ENCODE data around the gene CUX1. TPM values are rescaled to one million over a fixed set of nuclear protein-coding genes. Genes with fewer than 3 reads are reported as not detected.

Gene CUX1
- total and polyA plus RNA-seq, 2 of the 13 experiments (the other 11 are each of a cell fraction or from before 2014, with no cell fraction given), result 13.7 to 14.9 TPM

- ChIA-PET POLR2A (no interaction called here), CTCF (ENCODE audit: low intra/inter-chr PET ratio, low total read pairs) (no interaction called here)
- peaks cover 2 to 6% of the 10 kb centered on the region in 2 experiments; a peak in 3 of 5 replicates for H3K36me3 ChIP-seq (replicated peaks in 1 of 2; ENCODE audit: control insufficient read depth in 1 of 2, insufficient read depth in 2 of 2, low read length in 2 of 2)
- no peak for ATAC-seq
- H3K4me2 ChIP-seq (ENCODE audit: low read depth, low read length), result no peak overlapping the region
- intact Hi-C loops (cut with micrococcal nuclease; ENCODE audit: unreplicated experiment) (no loop called here), in situ Hi-C loops (cut with HindIII; ENCODE audit: extremely low pct_ligation_motif_present, low pct_unique_long_range_greater_than_20kb) (no loop called here)
- no peak overlapping the region for H3K4me3 ChIP-seq (replicated peaks in 1 of 3; ENCODE audit: insufficient read depth in 1 of 3, low read depth in 2 of 3, low read length in 3 of 3)
- TF ChIP-seq TFAP4 (IDR thresholded peaks at IDR 0.05; ENCODE audit: borderline replicate concordance, low read depth) (no peak), FUBP1 (CRISPR knock-in tag; IDR thresholded peaks at IDR 0.05; ENCODE audit: borderline replicate concordance) (no peak), BCL6 (CRISPR knock-in tag; IDR thresholded peaks at IDR 0.05) (no peak), ZNF576 (CRISPR knock-in tag; IDR thresholded peaks at IDR 0.05) (no peak), LRRFIP1 (CRISPR knock-in tag; conservative IDR thresholded peaks at IDR 0.05) (no peak), ZNF597 (CRISPR knock-in tag; IDR thresholded peaks at IDR 0.05) (no peak), NBN (conservative IDR thresholded peaks at IDR 0.05) (no peak), ZNF451 (CRISPR knock-in tag; IDR thresholded peaks at IDR 0.05) (no peak), ZNF816 (CRISPR knock-in tag; IDR thresholded peaks at IDR 0.05; ENCODE audit: borderline replicate concordance) (no peak), LBX2 (CRISPR knock-in tag; IDR thresholded peaks at IDR 0.05; ENCODE audit: borderline replicate concordance) (no peak), ZNF343 (CRISPR knock-in tag; IDR thresholded peaks at IDR 0.05) (no peak), PHF20 (CRISPR knock-in tag; IDR thresholded peaks at IDR 0.05) (no peak), ZBTB3 (CRISPR knock-in tag; IDR thresholded peaks at IDR 0.05; ENCODE audit: borderline replicate concordance, low read depth) (no peak)
- no peak overlapping the region for H3K9ac ChIP-seq (ENCODE audit: insufficient read depth, low read depth, low read length)
- WGBS (ENCODE audit: low lambda C conversion rate), result 98% methylated on average over 8 of the region's 8 CpGs
- H3K9me3 ChIP-seq (ENCODE audit: low read length), result no peaks in the 10 kb centered on the region
- no peak for FAIRE-seq
- no peak for DNase-seq (ENCODE audit: low spot score)
- BruUV-seq (replicated peaks), result no TSS peak
- no peak overlapping the region for H2AFZ ChIP-seq (ENCODE audit: low read length)
- no peaks in the 10 kb centered on the region for H3K27me3 ChIP-seq (ENCODE audit: control insufficient read depth in 1 of 2, insufficient read depth in 2 of 2, low read length in 2 of 2)
- H3K27ac ChIP-seq (ENCODE audit: extremely low read length, insufficient read depth, low read length), result no peak overlapping the region
- 0 out of 2 replicates have a peak, but pooled peaks cover 7% of the 10 kb centered on the region for H4K20me1 ChIP-seq (ENCODE audit: insufficient read depth, low read length)
- H3K79me2 ChIP-seq (ENCODE audit: insufficient read depth, low read length), result no peaks in the 10 kb centered on the region
- peaks cover 14% of the 10 kb centered on the region for H3K4me1 ChIP-seq (ENCODE audit: insufficient read depth, low read length)
These were observed 175.9 kb downstream of the CUX1 start for GRCh38 chr7:101993311-101993710.
